GM12878 (cell line): ENCODE results near the gene VASP. TPM values are rescaled to one million over a fixed set of nuclear protein-coding genes. Genes with fewer than 3 reads are reported as not detected.
A peak's percentile ranks its signal among the peaks of the same experiment; 100 is the strongest.

ENCODE experiments used
- ATF7 ChIP-seq: fragments of 450-650 bp; IDR thresholded peaks from 2 replicates; pipeline ENCODE4 v1.6.1; 2016; ENCODE audit warnings: low read depth, mild to moderate bottlenecking
- CHD2 ChIP-seq: IDR thresholded peaks from 2 replicates; pipeline ENCODE4 v1.6.1; 2011; ENCODE audit warnings: low read depth, low read length, improper control_type of control experiment, borderline replicate concordance
- E4F1 ChIP-seq: fragments of 450-650 bp; IDR thresholded peaks from 2 replicates; pipeline ENCODE4 v1.6.1; 2018; ENCODE audit warnings: borderline replicate concordance, mild to moderate bottlenecking; ENCODE audit not compliant: partially characterized antibody
- FOS ChIP-seq: IDR thresholded peaks from 3 replicates; pipeline ENCODE4 v1.6.1; 2011; ENCODE audit warnings: borderline replicate concordance; ENCODE audit not compliant: insufficient read length; ENCODE audit errors: extremely low read depth
- HCFC1 ChIP-seq: fragments of 150-350 bp; IDR thresholded peaks from 2 replicates; pipeline ENCODE4 v1.6.1; 2014; ENCODE audit warnings: low read length
- JUNB ChIP-seq: IDR thresholded peaks from 2 replicates; pipeline ENCODE4 v1.6.1; 2016; ENCODE audit warnings: antibody characterized with exemption, mild to moderate bottlenecking
- MEF2A ChIP-seq: IDR thresholded peaks from 2 replicates; pipeline ENCODE4 v1.6.1; 2011; ENCODE audit warnings: low read depth, mild to moderate bottlenecking, low read length, moderate library complexity; ENCODE audit not compliant: insufficient read depth
- NKRF ChIP-seq: fragments of 450-650 bp; conservative IDR thresholded peaks from 2 replicates; pipeline ENCODE4 v1.6.1; 2017; ENCODE audit warnings: mild to moderate bottlenecking, moderate library complexity
- NR2F1 ChIP-seq: fragments of 450-650 bp; conservative IDR thresholded peaks from 2 replicates; pipeline ENCODE4 v1.6.1; 2017; ENCODE audit warnings: mild to moderate bottlenecking
- PKNOX1 ChIP-seq: fragments of 450-650 bp; IDR thresholded peaks from 2 replicates; pipeline ENCODE4 v1.6.1; 2016; ENCODE audit warnings: mild to moderate bottlenecking
- POU2F2 ChIP-seq: IDR thresholded peaks from 3 replicates; pipeline ENCODE4 v1.6.1; 2011; ENCODE audit warnings: low read depth, mild to moderate bottlenecking, low read length, borderline replicate concordance
- ZNF207 ChIP-seq: fragments of 450-650 bp; IDR thresholded peaks from 2 replicates; pipeline ENCODE4 v1.6.1; 2014; ENCODE audit warnings: antibody characterized with exemption, mild to moderate bottlenecking, borderline replicate concordance
- ZNF592 ChIP-seq: fragments of 450-650 bp; IDR thresholded peaks from 2 replicates; pipeline ENCODE4 v1.6.1; 2017; ENCODE audit warnings: mild to moderate bottlenecking, moderate library complexity
- polyA plus RNA-seq, 11 experiments: library from polyadenylated mRNA; depleted of rRNA in 4 of 11; unstranded in 6 of 11; stranded (reverse) in 5 of 11; fragments of >200 nt; fragmentation: Nextera tagmentation in 4 of 11; fragmentation: Illumina TruSeq in 1 of 11; extraction: Ambion mirVana in 4 of 11; extraction: Trizol in 1 of 11; gene quantifications; 1 replicate in 1 of 11; 2 replicates in 10 of 11; pipeline versions ENCODE4 v1.2.1 to v1.2.3, GENCODE V29; 2011 to 2016; ENCODE audit warnings: inconsistent platforms in 2 of 11, missing spikeins in 2 of 11, low read depth in 1 of 11
- total RNA-seq, 4 experiments: library from RNA; depleted of rRNA in 3 of 4; stranded (reverse); fragments of >200 nt in 3 of 4; fragmentation: Illumina TruSeq in 1 of 4; extraction: Trizol in 1 of 4; gene quantifications; 2 replicates each; pipeline versions ENCODE4 v1.2.1 to v1.2.3, GENCODE V29; 2013 to 2021
- TF ChIP-seq, protein P1 (sequence below): IDR thresholded peaks from 2 replicates; pipeline ENCODE4 v1.6.1; 2012; ENCODE audit warnings: mild to moderate bottlenecking, low read depth, low read length

The VASP gene
- total and polyA plus RNA-seq, 10 of the 15 experiments (the other 5 are each of a cell fraction or from before 2014, with no cell fraction given): 19.5 to 298 (median 84.8) TPM

GRCh38 chr19:45485305-45486077 lies 21.8 kb upstream of the VASP start (continued):
- TF ChIP-seq PKNOX1: no peak
- TF ChIP-seq CHD2: peak; percentile 77; the same call in 1 of the 2 replicates
- no peak for TF ChIP-seq E4F1
- no peak for TF ChIP-seq NKRF
- no peak for TF ChIP-seq FOS
- TF ChIP-seq NR2F1: no peak
- 0 out of 2 replicates have a peak, but pooled peaks have one; percentile 25 for TF ChIP-seq MEF2A
- no peak for TF ChIP-seq ATF7
- TF ChIP-seq, protein P1, sequence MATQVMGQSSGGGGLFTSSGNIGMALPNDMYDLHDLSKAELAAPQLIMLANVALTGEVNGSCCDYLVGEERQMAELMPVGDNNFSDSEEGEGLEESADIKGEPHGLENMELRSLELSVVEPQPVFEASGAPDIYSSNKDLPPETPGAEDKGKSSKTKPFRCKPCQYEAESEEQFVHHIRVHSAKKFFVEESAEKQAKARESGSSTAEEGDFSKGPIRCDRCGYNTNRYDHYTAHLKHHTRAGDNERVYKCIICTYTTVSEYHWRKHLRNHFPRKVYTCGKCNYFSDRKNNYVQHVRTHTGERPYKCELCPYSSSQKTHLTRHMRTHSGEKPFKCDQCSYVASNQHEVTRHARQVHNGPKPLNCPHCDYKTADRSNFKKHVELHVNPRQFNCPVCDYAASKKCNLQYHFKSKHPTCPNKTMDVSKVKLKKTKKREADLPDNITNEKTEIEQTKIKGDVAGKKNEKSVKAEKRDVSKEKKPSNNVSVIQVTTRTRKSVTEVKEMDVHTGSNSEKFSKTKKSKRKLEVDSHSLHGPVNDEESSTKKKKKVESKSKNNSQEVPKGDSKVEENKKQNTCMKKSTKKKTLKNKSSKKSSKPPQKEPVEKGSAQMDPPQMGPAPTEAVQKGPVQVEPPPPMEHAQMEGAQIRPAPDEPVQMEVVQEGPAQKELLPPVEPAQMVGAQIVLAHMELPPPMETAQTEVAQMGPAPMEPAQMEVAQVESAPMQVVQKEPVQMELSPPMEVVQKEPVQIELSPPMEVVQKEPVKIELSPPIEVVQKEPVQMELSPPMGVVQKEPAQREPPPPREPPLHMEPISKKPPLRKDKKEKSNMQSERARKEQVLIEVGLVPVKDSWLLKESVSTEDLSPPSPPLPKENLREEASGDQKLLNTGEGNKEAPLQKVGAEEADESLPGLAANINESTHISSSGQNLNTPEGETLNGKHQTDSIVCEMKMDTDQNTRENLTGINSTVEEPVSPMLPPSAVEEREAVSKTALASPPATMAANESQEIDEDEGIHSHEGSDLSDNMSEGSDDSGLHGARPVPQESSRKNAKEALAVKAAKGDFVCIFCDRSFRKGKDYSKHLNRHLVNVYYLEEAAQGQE: no peak
- TF ChIP-seq HCFC1: peak; percentile 99
- TF ChIP-seq JUNB: no peak
- TF ChIP-seq ZNF207: 0 out of 2 replicates have a peak, but pooled peaks have one; percentile 35
- peak; percentile 28; the same call in 1 of the 3 replicates for TF ChIP-seq POU2F2
- no peak for TF ChIP-seq ZNF592
